ENCODE data around the gene SMIM35.

The SMIM35 gene

DNA sequence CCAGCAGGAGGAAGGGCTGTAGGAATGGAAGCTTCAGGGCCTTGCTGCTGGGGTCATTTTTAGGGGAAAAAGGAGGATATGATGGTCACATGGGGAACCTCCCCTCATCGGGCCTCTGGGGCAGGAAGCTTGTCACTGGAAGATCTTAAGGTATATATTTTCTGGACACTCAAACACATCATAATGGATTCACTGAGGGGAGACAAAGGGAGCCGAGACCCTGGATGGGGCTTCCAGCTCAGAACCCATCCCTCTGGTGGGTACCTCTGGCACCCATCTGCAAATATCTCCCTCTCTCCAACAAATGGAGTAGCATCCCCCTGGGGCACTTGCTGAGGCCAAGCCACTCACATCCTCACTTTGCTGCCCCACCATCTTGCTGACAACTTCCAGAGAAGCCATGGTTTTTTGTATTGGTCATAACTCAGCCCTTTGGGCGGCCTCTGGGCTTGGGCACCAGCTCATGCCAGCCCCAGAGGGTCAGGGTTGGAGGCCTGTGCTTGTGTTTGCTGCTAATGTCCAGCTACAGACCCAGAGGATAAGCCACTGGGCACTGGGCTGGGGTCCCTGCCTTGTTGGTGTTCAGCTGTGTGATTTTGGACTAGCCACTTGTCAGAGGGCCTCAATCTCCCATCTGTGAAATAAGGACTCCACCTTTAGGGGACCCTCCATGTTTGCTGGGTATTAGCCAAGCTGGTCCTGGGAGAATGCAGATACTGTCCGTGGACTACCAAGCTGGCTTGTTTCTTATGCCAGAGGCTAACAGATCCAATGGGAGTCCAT is 86.5 kb downstream of the SMIM35 start:
- DNase-seq: no peak

DNA sequence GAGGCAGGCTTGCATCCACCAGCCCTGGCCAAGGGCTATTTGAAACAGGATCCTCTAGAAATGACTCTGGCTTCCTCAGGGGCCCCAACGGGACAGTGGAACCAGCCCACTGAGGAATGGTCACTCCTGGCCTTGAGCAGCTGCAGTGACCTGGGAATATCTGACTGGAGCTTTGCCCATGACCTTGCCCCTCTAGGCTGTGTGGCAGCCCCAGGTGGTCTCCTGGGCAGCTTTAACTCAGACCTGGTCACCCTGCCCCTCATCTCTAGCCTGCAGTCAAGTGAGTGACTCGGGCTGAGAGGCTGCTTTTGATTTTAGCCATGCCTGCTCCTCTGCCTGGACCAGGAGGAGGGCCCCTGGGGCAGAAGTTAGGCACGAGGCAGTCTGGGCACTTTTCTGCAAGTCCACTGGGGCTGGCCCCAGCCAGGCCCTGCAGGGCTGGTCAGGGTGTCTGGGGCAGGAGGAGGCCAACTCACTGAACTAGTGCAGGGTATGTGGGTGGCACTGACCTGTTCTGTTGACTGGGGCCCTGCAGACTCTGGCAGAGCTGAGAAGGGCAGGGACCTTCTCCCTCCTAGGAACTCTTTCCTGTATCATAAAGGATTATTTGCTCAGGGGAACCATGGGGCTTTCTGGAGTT is 87.3 kb downstream of the SMIM35 start:
- no peak for DNase-seq

DNA sequence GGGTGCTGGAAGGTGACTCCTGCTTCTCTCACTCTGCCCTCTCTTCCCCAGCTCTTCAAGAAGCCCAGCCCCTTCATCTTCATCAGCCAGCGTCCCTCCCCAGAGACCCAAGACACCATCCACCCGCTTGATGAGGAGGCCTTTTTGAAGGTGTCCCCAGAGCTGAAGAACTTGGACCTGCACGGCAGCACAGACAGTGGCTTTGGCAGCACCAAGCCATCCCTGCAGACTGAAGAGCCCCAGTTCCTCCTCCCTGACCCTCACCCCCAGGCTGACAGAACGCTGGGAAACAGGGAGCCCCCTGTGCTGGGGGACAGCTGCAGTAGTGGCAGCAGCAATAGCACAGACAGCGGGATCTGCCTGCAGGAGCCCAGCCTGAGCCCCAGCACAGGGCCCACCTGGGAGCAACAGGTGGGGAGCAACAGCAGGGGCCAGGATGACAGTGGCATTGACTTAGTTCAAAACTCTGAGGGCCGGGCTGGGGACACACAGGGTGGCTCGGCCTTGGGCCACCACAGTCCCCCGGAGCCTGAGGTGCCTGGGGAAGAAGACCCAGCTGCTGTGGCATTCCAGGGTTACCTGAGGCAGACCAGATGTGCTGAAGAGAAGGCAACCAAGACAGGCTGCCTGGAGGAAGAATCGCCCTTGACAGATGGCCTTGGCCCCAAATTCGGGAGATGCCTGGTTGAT is 88.0 kb downstream of the SMIM35 start:
- DNase-seq: no peak

DNA sequence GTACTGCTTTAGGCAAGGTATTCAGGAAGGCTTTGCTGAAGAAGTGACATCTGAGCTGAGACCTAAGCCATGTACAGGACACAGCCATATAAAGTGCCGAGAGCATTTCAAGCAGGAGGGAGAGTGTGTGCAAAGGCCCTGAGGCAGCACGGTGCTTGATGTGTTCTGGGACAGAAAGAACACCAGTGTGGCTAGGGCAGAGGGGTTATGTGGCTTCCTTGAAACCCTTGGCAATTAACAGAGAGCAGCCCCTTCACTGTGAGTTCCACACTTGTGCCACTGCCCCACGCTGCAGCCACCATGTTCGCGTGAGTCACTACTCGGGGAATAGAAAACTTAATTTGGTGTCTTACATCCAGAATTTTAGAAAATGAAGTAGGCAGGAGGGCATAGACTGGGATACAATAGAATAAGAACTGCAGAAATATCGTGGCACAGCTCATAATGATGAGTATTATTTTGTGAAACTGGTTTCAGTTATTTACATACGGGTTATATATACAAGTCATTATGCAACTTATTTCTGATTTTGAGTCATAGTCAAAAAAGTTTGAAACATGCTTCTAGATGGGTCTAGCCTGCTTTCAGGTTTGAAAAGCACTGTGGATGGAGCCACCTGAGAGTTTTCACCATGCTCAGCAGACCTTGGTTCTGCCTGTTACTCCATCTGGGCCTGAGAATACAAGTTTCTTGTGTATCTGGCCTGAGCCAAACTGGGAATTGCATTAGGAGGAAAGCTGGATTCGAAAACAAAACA is 88.8 kb downstream of the SMIM35 start:
- no peak for DNase-seq

DNA sequence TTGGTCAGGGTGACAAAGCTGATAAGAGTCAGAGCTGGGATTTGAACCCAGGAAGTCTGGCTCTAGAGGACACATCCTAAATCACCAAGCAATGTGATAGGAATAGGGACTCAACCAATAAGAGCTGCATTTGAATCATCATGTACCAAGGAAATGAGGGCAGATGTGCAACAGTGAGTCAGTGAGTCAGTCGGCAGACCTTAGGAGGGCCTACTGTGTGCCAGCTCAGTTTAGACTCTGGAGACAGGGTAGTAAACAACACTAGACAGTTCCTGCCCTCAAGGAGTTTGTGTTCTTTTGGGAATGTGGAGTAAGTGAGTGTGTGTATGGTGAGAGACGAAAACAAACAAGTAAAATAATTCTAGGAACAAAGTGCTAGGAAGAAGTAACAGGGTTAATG is 89.4 kb downstream of the SMIM35 start:
- no peak for DNase-seq

DNA sequence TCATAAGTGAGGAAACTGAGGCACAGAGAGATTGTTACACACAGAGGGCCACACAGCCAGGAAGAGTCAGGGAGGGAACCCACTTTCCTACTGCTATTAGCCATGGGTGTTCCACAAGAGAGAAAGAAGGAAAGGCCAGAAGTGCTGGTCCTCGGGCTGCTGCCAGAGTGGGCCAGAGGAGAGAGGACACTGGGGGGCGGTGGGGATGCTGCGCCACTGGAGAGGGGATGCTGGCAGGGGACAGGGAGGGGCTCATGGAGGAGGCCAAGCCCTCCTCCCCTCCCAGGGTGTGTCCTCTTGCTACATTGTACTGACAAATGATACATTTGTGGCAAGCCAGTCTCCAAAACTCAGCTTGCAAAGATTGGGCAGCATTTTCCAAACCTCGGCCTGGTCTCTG is 90.7 kb downstream of the SMIM35 start:
- no peak for DNase-seq

DNA sequence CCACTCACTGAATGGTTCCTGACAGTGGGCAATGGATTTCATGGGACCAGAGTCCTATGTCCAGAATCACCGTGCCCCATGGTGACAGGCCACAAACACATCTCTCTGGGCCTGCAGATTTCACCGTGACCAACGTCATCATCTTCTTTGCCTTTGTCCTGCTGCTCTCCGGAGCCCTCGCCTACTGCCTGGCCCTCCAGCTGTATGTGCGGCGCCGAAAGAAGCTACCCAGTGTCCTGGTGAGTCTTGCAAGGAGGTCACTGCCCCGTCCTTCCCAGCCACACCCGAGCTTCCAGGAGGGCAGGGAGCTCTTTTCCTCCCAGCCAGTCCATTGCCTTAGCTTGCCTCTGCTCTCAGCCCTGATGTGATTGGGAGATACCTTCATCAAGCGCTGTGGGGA is 91.3 kb downstream of the SMIM35 start:
- DNase-seq: no peak

DNA sequence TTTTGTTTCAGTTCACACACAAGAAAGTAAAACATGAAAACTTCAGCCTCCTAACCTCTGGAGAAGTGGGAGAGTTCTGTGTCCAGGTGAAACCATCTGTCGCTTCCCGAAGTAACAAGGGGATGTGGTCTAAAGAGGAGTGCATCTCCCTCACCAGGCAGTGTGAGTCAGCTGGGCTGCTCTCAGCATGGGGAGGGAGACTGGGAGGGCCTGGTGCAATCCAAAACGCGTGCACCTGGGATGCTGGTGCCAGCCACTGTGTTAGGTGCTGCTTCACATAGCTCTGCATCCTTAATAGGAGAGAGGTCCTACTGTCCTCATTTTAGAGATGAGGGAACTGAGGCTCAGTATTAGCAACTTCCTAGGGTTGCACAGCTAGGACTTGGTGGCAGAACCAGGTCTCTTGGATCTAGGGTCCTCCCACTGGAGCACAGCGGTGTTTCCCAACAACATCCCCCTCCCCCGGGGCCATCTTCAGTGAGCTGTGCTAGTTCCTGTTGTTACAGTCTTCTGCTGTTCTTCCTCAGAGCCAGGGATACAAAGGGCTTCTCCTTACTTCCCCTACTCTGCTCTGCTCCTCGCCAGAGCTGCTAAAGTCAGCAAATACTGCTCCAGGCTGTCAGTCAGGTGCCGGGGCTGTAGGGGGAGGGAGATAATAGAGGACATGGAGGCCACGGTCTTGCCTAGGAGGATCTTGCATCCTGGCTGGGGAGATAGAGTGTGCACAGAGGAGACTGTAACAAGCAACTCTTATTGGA is 92.6 kb downstream of the SMIM35 start:
- DNase-seq: no peak

DNA sequence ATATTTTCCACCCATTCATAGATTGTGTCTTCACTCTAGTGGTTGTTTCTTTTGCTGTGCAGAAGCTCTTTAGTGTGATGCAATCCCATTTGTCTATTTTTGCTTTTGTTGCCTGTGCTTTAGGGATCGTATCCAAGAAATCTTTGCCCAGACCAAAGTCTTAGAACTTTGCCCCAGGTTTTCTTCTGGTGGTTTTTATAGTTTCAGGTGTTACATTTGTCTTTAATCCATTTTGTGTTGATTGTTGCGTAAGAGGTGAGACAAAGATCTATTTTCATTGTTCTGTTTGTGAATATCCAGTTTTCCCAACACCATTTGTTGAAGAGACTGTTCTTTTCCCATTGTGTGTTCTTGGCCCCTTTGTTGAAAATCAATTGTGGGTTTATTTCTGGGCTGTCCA is 94.1 kb downstream of the SMIM35 start:
- no peak for DNase-seq

DNA sequence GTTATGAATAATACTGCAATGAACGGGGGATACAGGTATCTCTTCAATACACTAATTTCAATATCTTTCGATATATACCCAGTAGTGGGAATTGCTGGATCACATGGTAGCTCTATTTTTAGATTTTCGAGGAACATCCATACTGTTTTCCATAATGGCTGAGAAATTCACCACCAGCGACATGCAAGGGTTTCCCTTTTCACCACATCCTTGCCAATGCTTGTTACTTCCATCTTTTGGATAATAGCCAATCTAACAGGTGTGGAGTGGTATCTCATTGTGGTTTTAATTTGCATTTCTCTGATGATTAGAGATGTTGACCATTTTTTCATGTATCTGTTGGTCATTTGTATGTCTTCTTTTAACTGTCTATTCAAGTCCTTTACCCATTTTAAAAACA is 94.6 kb downstream of the SMIM35 start:
- DNase-seq: no peak

DNA sequence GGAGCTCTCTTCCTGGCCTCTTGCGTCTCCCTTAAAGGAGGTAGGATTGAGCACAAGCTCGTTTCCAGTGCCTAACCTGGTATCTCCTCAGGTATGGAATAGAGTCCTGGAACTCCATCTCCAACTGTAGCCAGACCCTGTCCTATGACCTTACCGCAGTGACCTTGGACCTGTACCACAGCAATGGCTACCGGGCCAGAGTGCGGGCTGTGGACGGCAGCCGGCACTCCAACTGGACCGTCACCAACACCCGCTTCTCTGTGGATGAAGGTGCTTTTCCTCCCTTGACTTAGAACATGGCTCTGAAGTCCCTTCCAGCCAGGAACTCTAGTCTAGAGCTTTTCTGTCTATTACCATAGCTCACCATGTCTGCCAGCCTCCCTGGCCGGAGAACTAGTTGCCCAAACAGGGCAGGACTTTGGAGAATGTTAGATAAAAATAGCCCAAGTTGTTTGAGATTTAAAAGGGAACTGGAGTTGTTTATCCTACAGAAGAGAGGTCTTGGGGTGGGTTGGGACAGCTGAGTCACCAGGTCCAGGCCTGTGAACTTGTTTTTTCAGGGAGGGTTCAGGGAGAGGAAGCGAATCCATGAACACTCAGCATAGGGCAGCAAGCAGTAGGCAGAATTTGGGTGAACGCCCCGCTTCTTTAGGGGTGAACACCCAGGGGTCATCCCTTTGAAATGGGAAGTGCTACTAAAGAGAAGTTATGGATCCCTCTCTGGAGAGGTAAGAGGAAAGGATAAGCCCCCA is 97.2 kb downstream of the SMIM35 start:
- no peak for DNase-seq

DNA sequence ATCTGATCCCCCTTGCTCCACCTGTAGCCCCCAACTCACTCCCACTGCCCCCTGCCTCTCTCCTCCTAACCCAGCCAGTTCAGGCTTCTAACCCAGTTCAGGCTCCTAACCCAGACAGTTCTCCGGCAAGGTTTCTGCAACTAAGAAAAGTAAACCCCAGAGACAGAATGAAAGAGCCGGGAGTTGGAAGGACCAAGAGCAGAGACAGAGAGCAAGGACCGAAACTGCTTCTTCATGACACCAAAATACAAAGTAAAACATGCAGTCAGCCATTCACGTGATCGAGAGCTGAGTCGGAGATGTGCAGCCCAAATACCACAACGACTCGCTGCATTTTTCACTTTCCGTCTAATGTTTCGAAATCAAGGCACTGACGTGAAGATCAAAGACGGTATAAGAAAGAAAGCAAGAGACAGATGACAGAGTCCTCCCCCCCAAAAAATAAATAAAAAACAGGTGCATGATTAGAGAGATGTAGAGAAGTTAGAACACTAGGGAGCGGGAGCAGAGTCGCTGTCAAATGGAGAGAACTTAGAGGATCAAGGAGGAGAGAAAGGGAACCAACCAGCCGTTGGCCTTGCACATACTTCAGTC is 99.7 kb downstream of the SMIM35 start:
- DNase-seq: no peak

DNA sequence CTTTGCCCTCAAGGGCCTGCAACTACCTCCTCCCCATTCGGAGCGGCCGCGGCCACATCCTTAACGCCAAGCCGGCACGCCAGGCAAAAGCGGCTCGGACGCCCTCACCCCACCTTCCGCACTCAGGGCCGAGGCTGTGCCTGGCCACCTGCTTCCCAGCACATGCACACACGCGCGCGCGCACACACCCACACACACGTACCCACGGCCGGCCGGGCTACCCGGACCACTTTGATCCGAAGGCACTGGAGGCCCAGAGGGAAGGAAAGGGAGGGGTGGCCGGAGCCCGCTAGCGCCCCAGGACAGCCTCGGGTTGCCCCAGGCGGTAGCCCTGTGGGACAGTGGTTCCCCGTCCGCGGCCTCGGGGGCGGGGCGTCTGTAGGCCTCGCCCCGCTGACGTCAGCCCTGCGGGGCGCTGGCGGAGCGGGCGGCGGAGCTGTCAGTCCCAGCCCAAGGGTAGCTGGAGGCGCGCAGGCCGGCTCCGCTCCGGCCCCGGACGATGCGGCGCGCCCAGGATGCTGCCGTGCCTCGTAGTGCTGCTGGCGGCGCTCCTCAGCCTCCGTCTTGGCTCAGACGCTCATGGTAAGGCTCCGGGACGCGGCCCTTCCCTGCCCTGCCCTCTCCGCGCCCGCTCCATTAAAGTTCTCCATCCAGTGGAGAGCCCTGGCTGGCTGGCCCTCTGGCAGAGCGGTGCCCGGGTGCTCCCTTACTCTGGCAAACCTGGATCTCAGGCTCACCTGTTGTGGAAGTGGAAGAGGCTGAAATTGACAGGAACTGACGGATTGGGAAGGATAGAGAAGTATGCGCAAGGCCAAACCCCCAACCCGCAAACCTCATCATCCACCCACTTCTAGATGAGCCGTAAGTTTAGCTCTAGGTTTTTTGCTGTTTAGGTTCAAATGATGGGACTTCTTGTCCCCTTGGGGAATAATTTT is 100.5 kb downstream of the SMIM35 start, which contains the start of gene IL10RA:
IL10RA (plus strand) TSS at position 442 of the 935 bp plus-strand sequence; CDS start at position 516, 74 bp downstream.
- peak; percentile 83 for DNase-seq

DNA sequence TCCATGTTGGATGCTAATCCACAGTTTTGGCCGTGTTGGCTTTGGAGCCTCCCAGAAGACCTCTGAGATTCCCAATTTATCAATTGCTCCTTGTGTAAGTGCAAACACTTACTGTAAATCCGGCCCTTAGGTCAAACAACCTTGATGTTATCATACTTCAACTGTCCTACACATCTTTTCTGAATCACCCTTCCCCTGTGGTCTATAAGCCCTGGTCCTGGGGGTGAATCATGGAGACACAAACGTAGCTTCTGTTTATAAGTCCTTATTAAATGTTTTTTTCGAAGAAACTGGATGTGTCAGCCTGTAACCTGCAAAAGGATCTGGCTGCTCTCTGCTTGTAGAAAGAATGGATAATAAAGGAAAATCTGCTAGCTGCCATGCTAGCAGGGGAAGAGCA is 102.3 kb downstream of the SMIM35 start:
- DNase-seq: no peak

DNA sequence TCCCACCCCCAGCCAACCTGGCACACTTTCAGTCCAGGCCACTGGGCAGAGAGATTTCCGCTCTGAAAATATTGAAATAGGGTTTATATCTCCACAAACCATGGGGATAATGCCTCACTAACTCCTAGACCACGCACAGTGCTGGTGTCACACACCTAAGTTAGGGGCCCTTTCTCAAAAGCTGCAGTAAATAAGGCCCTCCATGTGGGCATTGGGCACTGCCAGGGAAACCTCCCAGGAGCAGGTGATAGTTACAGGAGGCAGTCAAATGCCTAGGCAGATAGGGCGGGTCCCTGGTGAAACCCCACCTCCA is 103.6 kb downstream of the SMIM35 start:
- no peak for DNase-seq

DNA sequence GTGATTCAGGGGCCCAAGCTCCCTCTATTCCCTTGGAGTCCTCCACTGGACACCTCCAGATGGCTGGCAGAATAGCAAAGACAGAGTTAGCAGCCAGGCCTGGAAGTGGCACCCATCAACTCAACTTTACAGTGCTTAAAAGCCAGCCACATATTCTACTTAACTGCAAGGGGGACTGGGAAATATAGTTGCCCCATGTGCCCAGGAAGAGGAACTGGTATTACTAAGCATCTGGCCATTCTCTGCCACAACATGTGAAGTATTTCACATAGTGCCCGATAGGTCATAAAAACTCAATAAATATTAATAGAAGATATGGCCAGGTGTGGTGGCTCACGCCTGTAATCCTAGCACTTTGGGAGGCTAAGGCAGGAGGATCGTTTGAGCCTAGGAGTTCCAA is 106.0 kb downstream of the SMIM35 start:
- DNase-seq: no peak

DNA sequence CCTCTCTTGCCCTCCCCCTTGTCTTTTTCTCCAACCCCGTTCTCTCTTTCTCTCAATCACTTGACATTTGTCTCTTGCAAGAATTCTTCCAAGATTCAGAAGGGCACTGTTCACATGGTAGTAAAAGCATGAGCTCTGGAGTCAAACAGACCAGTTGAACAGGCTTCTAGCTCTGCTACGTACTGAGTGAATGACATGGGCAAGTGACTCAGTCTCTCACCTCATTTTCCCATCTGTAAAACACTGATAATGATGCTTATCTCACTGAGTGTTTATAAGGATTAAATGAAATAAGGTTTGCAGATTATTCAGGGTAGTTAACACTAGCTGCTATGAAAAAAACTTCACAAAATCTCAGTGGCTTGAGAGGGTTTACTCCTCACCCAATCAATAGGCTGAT is 106.5 kb downstream of the SMIM35 start:
- no peak for DNase-seq

DNA sequence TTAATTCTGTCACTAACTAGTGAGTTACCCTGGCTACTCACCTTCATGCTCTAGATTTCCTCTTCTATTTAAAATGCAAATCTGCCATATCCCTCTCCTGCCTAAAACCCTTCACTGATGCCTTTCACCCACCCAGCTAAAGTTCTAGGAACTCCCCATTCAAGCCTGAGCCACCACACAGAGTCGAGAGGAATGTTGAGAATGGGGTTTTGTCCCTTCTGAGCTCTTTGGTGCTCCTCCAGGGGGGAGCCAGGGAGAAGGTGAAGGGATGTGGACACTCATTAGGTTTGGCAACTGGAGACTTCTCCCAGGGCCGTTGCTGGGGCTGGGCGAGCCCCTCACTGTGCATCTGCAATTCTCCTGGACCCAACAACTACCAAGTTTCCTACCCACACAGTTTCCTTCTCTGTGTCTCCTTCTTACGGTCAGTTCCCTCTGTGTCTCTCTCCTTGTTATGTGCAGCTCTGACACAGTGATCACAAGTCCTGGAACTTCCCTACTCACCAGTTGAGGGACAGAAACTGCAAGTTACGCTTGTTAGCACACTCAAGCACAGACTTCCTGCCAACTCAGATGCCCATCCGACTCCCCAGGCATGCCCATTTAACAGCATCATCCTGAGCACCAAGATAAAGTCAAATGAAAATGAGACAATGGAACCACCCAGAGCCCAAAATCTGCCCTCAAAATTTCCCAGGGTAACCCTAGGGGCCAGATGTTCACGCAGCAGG is 107.1 kb downstream of the SMIM35 start:
- peak; percentile 36 for DNase-seq

DNA sequence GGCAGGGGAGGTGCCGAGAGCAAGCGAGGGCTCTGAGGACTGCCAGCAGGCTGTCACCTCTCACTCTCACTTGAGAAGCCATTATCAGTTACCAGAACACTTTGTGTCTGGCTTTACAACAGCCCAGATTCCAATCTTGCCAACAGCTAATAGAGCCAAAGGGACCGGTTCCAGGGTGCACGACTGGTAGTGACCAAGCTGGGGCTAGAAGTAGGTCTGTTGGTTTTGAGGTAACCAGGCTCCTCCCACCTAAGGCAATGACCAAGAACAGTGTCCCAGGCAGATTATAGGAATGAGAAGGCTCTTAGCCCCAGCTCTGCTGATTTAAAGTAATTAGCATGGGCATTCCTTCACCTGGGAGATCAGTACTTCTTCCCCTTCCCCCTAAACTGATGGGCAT is 107.8 kb downstream of the SMIM35 start:
- no peak for DNase-seq

Data from GDM1 (cell line).